Occipital lobe (tissue), 2 donors: ENCODE data around the gene ANKRD30A. TPM values are rescaled to one million over a fixed set of nuclear protein-coding genes. Genes with fewer than 3 reads are reported as not detected.
"Not testable (repeated sequence)": the region's sequence is repeated elsewhere in the genome, so short reads cannot be mapped to it uniquely, and the experiment has no call there.

Experiments
- DNase-seq: peaks from one replicate; lab custom pipeline; 2025; lab: John Stamatoyannopoulos, UW
- total RNA-seq: library from RNA; depleted of rRNA; stranded (reverse); fragments of >200 nt; gene quantifications from one replicate; pipeline ENCODE4 v1.2.3, GENCODE V29; 2014

Gene ANKRD30A, protein sequence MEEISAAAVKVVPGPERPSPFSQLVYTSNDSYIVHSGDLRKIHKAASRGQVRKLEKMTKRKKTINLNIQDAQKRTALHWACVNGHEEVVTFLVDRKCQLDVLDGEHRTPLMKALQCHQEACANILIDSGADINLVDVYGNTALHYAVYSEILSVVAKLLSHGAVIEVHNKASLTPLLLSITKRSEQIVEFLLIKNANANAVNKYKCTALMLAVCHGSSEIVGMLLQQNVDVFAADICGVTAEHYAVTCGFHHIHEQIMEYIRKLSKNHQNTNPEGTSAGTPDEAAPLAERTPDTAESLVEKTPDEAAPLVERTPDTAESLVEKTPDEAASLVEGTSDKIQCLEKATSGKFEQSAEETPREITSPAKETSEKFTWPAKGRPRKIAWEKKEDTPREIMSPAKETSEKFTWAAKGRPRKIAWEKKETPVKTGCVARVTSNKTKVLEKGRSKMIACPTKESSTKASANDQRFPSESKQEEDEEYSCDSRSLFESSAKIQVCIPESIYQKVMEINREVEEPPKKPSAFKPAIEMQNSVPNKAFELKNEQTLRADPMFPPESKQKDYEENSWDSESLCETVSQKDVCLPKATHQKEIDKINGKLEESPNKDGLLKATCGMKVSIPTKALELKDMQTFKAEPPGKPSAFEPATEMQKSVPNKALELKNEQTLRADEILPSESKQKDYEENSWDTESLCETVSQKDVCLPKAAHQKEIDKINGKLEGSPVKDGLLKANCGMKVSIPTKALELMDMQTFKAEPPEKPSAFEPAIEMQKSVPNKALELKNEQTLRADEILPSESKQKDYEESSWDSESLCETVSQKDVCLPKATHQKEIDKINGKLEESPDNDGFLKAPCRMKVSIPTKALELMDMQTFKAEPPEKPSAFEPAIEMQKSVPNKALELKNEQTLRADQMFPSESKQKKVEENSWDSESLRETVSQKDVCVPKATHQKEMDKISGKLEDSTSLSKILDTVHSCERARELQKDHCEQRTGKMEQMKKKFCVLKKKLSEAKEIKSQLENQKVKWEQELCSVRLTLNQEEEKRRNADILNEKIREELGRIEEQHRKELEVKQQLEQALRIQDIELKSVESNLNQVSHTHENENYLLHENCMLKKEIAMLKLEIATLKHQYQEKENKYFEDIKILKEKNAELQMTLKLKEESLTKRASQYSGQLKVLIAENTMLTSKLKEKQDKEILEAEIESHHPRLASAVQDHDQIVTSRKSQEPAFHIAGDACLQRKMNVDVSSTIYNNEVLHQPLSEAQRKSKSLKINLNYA (N-terminal part only)
- not detected for total RNA-seq

GRCh38 chr10:37125191-37125732, at the start of gene ANKRD30A:
Gene ANKRD30A (plus strand): TSS chr10:37125598. CDS start chr10:37125788, 190 bp downstream.
- DNase-seq: no peak

- not testable (repeated sequence) for DNase-seq
Observed at GRCh38 chr10:37076083-37076482, 49.3 kb upstream of the ANKRD30A start.

- DNase-seq: no peak
Observed at GRCh38 chr10:37095792-37096573, 29.4 kb upstream of the ANKRD30A start.

- DNase-seq: no peak
Observed at GRCh38 chr10:37101261-37101660, 24.1 kb upstream of the ANKRD30A start.

GRCh38 chr10:37109000-37109399, 16.4 kb upstream of the ANKRD30A start:
- no peak for DNase-seq

GRCh38 chr10:37124532-37124931, 866 bp upstream of the ANKRD30A start:
- DNase-seq: no peak

GRCh38 chr10:37125921-37126320, 523 bp downstream of the ANKRD30A start:
- DNase-seq: no peak

GRCh38 chr10:37146443-37146842, 21.0 kb downstream of the ANKRD30A start:
- DNase-seq: no peak

DNA sequence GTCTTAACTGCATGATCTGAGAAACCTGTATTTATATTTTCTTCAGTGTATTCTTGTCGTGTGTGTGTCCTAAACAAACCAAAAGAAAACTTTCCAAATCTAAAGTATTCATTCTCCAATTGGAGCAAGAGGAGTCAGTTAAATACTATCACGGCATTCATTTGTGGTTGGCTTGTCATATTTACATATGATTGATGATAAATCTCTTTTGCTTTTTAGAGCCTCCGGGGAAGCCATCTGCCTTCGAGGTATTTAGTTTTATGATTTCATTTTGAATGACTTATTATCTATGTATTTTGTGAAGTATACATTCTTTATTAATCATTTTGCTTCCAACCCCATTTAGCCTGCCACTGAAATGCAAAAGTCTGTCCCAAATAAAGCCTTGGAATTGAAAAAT, 37.0 kb downstream of the ANKRD30A start:
- not testable (repeated sequence) for DNase-seq

GRCh38 chr10:37171945-37172344, 46.5 kb downstream of the ANKRD30A start:
- not testable (repeated sequence) for DNase-seq

DNA sequence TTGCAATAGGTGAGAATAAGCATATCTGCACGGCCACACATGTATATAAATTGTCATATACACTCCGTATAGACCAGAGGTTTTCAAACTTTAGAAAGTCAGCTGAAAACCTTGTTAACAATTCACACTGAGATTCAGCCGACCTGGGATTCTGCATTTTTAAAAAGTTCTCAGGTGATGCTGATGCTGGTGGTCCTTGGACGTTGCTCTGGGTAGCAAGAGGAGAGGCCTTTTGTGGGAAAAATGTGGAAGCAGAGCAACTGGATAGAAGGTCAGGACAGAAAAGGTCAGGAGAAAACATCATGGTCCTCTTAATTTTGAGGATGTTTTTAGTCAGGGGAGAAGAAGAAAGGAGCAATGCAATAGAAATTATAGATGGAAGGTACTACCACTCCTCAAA, 52.9 kb downstream of the ANKRD30A start:
- not testable (repeated sequence) for DNase-seq

- DNase-seq: not testable (repeated sequence)
Observed at GRCh38 chr10:37182719-37183118, 57.3 kb downstream of the ANKRD30A start.

DNA sequence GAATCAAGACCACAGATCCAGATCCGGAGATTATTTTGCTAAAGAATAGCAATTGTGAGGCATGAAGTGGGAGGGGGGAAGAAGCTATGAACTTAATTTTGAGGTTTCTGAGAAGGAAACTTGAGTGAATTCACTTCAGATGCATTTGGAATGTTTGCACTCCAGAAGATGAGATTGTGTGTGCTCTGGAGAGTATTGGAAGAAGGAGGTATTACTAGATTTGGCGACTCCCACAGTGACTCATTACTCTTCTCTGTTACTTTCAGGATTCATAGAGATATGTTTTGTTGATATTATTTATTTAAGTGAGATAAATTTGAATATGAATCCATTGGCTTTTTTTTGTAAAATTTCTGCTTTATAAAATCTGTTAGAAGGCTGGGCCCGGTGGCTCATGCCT, 80.7 kb downstream of the ANKRD30A start:
- no peak for DNase-seq

- no peak for DNase-seq
Observed at GRCh38 chr10:37220866-37221265, 95.5 kb downstream of the ANKRD30A start.

- DNase-seq: peak; percentile 9
Observed at GRCh38 chr10:37222046-37222445, 96.6 kb downstream of the ANKRD30A start.

DNA sequence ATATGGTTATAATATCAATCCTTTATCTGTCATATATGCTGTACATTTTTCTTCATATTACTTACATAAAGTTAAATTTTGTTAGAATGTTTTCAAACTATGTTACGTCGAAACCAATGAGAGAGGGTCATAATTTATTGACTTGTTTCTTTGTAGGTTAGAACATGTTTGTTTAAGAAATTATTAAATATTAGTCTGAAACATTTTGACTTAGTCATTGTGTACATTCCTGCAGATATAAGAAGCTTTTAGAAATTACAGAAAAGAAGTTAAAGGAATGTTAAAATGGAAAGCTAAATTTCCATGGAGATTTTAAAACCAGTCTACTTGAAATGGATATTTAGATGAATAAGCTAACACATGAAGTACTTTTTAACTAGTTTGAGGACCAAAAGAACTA, 99.8 kb downstream of the ANKRD30A start:
- DNase-seq: no peak

GRCh38 chr10:37226524-37226923, 101.1 kb downstream of the ANKRD30A start:
- DNase-seq: no peak

- DNase-seq: no peak
Observed at GRCh38 chr10:37234692-37235091, 109.3 kb downstream of the ANKRD30A start.

GRCh38 chr10:37236093-37236492, 110.7 kb downstream of the ANKRD30A start:
- DNase-seq: no peak

DNA sequence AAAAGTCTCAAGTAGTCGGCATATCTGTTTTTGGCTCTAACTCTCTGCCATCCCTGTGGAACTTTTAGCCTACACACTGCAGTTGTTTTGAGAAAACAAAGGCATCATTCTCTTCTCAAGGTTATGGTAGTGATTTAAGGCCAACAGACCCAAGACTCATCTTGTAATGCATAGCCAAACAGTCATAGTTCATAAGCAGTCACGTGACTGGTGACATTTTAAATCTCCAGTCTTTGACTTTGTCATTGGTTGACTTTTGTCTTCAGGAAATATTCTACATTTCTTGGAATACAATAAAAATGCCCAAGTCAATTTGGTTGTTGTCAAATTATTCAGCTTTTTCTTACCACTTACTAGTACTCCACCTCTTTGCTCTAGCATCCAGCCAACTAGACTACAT, 114.8 kb downstream of the ANKRD30A start:
- no peak for DNase-seq
